ENCODE results near the gene ADAMTS1. TPM values are rescaled to one million over a fixed set of nuclear protein-coding genes. Genes with fewer than 3 reads are reported as not detected.

The ADAMTS1 gene
- total RNA-seq, 1 donor from 2014 or later = 32.4 TPM

- no peak overlapping the region for H3K9ac ChIP-seq (ENCODE audit: low read depth in 1 of 3, low read length in 3 of 3)
- no peaks in the 10 kb centered on the region for H3K36me3 ChIP-seq (ENCODE audit: control insufficient read depth in 3 of 3, insufficient read depth in 3 of 3, low read length in 3 of 3)
- no peaks in the 10 kb centered on the region for H3K9me3 ChIP-seq (ENCODE audit: control insufficient read depth in 3 of 3, low read length in 3 of 3)
- H3K4me3 ChIP-seq (ENCODE audit: low read length in 3 of 3) = no peak overlapping the region
- H3K4me1 ChIP-seq (ENCODE audit: control insufficient read depth in 3 of 3, insufficient read depth in 3 of 3, low read length in 3 of 3) = peaks cover 3 to 8% (median 5%) of the 10 kb centered on the region in 3 donors
- no peaks in the 10 kb centered on the region for H3K27me3 ChIP-seq (ENCODE audit: control insufficient read depth in 3 of 3, insufficient read depth in 3 of 3, low read length in 3 of 3)
- H3K27ac ChIP-seq (ENCODE audit: low read depth, low read length) = peak overlapping the region; percentile 69
These were observed 49.8 kb downstream of the ADAMTS1 start for GRCh38 chr21:26795412-26795805.

DNA sequence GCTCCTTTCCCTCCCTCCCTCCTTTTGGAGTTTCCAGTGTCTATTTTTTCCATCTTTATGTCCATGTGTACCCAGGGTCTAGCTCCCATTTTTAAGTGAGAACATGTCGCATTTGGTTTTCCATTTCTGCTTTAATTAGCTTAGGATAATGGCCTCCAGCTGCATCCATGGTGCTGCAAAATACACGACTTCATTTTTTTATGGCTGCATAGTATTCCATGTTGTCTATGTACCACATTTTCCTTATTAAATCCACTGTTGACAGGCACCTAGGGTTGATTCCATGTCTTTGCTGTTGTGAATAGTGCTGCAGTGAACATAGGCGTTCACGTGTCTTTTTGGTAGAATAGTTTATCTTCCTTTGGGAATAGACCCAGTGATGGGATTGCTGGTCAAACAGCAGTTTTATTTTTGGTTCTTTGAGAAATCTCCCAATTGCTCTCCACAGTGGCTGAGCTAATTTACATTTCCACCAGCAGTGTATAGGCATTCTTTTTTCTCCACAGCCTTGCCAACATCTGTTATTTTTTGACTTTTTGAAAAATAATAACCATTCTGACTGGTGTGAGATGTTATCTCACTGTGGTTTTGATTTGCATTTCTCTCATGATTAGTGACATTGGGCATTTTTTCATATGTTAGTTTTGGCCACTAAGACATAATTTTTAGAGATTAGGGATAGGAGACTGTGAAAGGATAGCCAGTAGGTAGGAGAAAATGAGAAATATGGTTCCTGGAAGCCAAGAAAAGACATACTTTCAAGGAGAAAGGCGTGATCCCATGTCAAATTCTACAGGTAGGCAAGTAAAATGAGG lies 50.4 kb downstream of the ADAMTS1 start:
- peaks cover 0 to 2% (median 0%) of the 10 kb centered on the region in 3 donors for H3K4me1 ChIP-seq (ENCODE audit: control insufficient read depth in 3 of 3, insufficient read depth in 3 of 3, low read length in 3 of 3)
- H3K36me3 ChIP-seq (ENCODE audit: control insufficient read depth in 3 of 3, insufficient read depth in 3 of 3, low read length in 3 of 3) = no peaks in the 10 kb centered on the region
- H3K9ac ChIP-seq (ENCODE audit: low read depth in 1 of 3, low read length in 3 of 3) = no peak overlapping the region
- H3K9me3 ChIP-seq (ENCODE audit: control insufficient read depth in 3 of 3, low read length in 3 of 3) = no peaks in the 10 kb centered on the region
- no peaks in the 10 kb centered on the region for H3K27me3 ChIP-seq (ENCODE audit: control insufficient read depth in 3 of 3, insufficient read depth in 3 of 3, low read length in 3 of 3)
- no peak overlapping the region for H3K4me3 ChIP-seq (ENCODE audit: low read length in 3 of 3)
- H3K27ac ChIP-seq (ENCODE audit: low read depth, low read length) = peak overlapping the region; percentile 69

DNA sequence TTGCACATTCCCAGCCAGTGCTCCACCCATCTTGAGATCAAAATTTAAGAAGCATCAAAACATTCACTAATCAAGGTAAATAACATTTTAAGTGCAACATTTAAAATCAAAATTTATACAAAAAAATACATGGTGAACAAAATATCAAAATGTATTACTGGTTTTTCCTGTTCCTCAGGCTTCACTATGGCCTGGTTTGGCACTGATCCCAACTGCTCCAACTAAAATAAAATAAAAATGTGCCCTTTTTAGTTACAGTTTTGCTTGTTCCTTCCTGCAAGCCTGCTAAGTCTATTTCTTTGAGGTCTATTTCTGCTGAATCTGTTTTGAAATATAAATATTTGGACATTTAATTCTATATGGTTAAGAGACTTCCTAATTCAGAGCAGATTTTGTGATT lies 54.9 kb downstream of the ADAMTS1 start:
- no peak overlapping the region for H3K4me3 ChIP-seq (ENCODE audit: low read length in 3 of 3)
- H3K36me3 ChIP-seq (ENCODE audit: control insufficient read depth in 3 of 3, insufficient read depth in 3 of 3, low read length in 3 of 3) = no peaks in the 10 kb centered on the region
- H3K9ac ChIP-seq (ENCODE audit: low read depth in 1 of 3, low read length in 3 of 3) = no peak overlapping the region
- H3K9me3 ChIP-seq (ENCODE audit: control insufficient read depth in 3 of 3, low read length in 3 of 3) = no peaks in the 10 kb centered on the region
- H3K4me1 ChIP-seq (ENCODE audit: control insufficient read depth in 3 of 3, insufficient read depth in 3 of 3, low read length in 3 of 3) = no peaks in the 10 kb centered on the region
- no peaks in the 10 kb centered on the region for H3K27me3 ChIP-seq (ENCODE audit: control insufficient read depth in 3 of 3, insufficient read depth in 3 of 3, low read length in 3 of 3)
- H3K27ac ChIP-seq (ENCODE audit: low read depth, low read length) = no peak overlapping the region

- Histone ChIP-seq H3K27me3 (ENCODE audit: control insufficient read depth in 3 of 3, insufficient read depth in 3 of 3, low read length in 3 of 3) (no peaks in the 10 kb centered on the region), H3K4me3 (ENCODE audit: low read length in 3 of 3) (no peak overlapping the region), H3K27ac (ENCODE audit: low read depth, low read length) (peak overlapping the region; percentile 37), H3K9ac (ENCODE audit: low read depth in 1 of 3, low read length in 3 of 3) (no peak overlapping the region), H3K9me3 (ENCODE audit: control insufficient read depth in 3 of 3, low read length in 3 of 3) (no peaks in the 10 kb centered on the region), H3K4me1 (ENCODE audit: control insufficient read depth in 3 of 3, insufficient read depth in 3 of 3, low read length in 3 of 3) (peaks cover 0 to 5% (median 0%) of the 10 kb centered on the region in 3 donors), H3K36me3 (ENCODE audit: control insufficient read depth in 3 of 3, insufficient read depth in 3 of 3, low read length in 3 of 3) (no peaks in the 10 kb centered on the region)
These were observed 56.4 kb downstream of the ADAMTS1 start for GRCh38 chr21:26788790-26789189.

Other genes starting within 250 kb of the ADAMTS1 start
- 15.7 TPM for gene ADAMTS5, start 121.7 kb upstream of the ADAMTS1 start, total RNA-seq